HG03108 (cell line): ENCODE measurements around the gene ACSF2.

Experiments
- ATAC-seq: cut with Tn5 transposase; IDR thresholded peaks from one replicate; pipeline ENCODE4 v1.9.1; 2021; ENCODE audit warnings: moderate library complexity; ENCODE audit not compliant: unreplicated experiment

Gene ACSF2

DNA sequence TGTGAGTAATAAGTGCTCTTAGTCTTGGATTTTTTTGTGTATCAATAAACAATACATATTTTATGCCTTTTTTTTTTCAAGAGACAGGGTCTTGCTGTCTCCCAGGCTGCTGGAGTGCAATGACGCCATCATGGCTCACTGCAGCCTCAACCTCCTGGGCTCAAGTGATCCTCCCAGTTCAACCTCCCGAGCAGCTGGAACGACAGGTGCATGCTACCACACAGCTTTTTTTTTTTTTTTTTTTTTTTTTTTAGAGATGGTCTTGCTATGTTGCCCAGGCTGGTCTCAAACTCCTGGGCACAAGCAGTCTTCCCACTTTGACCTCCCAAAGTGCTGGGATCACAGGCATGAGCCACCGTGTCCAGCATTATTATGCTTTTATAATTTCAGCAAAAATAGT is 13.0 kb downstream of the ACSF2 start:
- ATAC-seq: no peak

DNA sequence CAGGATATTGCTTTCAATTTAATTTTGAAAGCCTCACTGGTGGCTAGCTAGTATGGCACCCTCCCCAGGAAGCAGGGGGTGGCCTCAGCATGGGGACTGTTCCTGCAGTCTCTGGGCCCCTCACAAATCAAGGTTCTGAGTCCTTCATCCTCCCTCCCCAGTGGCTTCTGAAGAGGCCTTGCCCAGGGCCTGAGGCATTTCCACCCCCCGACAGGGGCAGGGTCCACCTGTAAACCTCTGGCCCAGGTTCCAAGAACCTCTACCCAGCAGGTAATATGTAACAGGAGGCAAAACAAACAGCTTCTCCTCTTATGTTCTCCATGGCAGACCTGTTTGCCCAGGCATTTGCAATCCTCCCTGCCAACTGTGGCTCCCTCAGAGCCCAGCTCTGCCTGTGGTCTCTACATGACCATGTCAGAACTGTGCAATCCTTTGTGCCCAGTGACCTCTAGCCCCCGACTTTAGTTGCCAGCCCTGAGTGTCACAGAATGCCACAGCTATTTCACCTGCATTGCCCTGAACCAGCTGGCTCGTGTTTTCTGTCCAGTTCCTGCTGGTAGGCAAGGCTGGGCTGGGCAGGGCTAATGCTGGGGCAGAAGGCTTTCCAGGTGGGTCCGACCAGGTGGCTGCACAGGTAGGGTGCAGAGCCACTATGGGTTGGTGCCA is 14.3 kb downstream of the ACSF2 start:
- ATAC-seq: no peak

DNA sequence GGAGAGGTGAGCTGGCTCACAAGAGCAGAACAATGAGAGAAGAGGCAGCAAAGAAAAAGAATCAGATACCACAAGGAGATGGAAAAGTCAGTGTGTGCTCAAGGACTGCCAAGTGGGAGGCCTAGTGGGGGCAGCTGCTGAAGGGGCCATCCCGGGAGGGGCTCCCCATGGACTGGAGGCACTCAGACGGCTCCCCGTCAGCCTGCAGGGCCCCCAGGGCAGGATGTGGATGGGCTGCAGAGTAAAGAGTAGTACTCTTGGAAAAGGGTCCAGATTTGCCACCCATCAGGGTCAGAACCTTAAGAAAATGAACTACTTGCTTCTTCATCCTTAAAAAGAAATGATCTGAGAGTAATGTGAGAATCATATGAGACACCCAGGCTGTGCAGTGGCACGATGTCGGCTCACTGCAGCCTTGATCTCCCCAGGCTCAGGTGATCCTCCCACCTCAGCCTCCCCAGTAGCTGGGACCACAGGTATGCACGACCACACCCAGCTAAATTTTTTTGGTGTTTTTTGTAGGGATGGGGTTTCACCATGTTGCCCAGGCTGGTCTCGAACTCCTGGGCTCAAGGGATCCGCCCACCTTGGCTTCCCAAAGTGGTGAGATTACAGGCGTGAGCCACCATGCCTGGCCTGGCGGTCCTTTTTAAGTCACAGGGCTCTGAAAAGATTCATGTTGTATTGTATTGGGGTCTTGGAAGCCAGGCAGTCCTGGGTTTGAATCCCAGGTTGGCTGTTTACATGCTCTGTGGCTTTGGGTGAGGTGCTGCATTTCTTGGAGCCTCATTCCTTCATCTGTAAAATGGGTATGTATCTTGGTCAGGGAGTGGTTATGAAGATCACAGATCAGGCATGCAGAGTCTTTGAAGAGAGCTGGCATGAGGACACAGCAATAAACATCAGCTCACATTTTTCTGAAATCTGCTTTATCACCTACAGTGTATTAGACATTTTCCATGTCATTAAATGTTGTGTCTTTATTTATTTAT is 15.1 kb downstream of the ACSF2 start:
- no peak for ATAC-seq

DNA sequence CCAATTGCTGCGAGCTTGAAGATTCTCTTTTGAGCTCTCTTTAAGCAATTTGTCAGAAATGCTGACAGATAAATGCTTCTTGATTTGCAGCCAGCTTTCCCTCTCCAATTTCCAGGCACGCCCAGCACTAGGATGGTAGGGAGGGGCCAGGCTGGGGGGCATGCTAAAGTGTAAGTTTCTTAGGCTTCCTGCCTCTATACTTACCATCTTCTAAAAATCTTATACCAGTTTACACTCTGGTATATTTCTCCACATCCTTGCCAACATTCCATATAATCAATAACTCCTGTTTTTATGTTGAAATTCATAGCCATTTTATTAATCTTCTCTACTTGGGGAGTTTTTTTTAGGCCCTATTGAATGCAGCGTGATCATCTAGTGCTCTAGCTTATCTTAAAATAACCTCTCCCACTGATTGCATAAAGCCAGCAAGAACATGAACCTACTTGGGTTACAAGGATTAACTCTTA is 17.5 kb downstream of the ACSF2 start:
- ATAC-seq: no peak

DNA sequence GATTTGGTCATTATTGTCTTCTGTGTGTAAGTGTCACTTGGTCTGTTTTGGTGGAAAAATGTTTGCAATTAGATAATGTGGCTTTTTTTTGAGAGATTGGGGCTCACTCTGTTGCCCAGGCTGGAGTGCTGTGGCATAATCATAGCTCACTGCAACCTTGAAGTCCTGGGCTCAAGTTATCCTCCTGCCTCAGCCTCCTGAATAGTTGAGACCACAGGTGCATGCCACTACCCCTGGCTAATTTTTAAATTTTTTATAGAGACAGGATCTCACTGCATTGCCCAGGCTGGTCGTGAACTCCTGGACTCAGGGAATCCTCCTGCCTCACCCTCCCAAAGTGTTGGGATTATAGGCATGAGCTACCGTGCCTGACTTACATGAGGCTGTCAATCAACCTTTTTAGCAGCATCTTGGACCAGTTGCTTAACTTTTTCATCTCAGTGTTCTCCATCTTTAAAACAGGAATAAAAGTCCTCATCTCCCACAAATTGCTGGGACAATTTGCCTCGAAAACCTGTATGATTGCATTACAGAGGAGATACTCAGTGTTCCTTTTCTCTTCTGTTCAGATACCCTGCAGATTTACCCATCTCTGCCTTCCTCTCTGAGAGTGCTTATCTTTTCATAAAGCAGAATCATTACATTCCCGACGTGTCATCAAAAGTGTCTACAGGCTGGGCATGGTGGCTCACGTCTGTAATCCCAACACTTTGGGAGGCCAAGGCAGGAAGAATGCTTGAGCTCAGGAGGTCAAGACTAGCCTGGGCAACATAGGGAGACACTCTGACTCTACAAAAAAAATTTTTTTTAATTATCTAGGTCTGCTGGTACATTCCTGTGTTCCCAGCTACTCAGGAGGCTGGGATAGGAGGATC is 19.1 kb downstream of the ACSF2 start:
- ATAC-seq: no peak

DNA sequence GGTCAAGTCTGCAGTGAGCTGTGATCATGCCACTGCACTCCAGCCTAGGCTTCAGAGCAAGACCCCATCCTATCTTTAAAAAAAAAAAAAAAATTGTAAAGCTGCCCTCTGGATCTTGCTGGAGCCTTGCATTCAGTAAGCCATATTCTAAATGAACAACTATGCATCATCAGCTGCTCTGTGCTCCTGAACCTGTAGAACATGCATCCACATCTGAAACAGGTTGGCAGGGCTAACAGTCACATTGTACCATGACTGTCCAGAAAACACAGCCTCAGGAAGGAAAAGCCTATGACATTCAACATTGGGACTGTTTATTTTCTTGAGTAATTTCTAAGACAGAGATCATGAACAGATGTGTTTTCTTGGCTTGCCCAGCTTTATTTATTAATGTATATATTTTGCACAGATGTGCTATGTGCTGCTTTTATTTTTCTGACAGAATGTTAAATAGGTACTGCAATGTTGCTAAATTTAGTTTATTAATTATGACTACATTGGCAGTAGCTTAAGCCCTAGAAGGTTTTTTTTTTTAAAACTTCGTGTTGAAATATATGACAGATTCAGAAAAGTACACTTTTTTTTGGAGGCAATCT is 19.8 kb downstream of the ACSF2 start:
- no peak for ATAC-seq

DNA sequence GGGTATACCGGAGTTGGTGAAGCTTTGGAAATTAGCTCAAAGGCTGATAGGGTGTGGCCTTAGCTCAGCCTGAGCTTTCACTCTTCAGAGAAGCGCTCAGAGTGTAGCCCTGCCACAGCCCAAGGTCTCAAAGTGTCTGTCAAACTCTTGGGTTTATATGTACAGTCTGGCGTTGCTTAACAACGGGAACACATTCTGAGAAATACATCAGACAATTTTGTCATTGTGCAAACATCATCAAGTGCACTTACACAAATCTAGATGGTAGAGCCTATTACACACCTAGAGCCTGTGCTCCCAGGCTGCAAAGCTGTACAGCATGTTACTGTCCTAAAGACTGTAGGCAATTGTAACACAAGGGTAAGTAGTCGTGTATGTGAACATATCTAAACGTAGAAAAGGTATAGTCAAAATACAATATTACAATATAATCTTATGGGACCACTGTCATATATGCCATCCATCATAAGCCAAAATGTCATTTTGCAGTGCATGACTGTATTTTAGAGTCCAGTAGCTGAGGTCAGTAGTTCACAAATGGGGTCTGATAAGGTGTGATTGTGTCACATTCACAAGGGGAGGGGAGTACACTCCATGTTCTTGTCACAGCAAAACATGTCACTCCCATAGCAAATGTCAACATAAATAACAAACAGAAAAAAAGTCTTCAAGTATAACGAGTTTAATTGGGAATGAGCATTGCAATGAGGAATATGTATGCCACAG is 22.0 kb downstream of the ACSF2 start:
- ATAC-seq: no peak

DNA sequence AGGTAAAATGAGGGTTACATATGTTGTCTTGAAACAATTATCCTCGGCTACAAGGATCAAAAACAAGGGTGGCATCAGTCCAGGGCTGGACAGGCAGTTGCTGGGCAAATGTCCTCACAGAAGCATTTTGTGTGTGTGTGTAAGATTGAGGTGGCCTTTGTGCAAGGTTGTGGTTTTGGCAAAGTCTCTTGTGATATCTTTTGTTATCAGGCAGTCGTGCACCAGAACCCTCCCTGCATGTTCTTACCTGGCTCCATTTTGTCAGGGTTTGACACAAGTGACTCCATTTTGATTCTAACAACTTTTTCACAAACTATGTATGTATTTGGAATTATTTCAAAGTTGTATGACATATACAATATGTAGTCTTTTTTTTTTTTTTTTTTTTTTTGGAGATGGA is 22.6 kb downstream of the ACSF2 start:
- ATAC-seq: no peak

DNA sequence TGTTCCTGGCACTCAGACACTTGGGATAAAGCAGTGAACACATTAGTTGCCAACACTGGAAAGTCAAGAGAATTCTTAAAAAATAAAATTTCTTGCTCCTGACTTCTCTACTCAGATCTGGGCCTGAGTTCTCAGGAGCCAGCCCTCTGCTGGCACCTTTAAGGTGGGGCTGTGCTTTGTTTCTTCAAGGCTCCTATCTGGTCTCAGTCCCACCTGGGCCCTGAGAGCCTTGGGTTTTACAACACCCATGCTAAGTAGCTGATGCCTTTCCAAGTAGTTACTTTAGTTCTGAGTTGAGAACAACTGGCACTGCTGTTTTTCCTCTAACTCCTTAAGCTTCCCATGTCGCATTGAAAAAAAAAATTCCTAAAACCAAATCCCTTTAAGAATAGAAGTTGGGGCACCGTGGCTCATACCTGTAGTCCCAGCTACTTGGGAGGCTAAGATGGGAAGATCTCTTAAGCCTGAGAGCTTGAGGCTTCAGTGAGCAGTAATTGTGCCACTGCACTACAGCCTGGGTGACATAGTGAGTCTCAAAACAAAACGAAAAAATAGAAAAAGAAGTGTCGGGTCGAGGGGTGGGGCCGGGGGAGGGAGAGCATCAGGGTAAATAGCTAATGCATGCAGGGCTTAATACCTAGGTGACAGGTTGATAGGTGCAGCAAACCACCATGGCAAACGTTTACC is 26.1 kb downstream of the ACSF2 start:
- no peak for ATAC-seq

DNA sequence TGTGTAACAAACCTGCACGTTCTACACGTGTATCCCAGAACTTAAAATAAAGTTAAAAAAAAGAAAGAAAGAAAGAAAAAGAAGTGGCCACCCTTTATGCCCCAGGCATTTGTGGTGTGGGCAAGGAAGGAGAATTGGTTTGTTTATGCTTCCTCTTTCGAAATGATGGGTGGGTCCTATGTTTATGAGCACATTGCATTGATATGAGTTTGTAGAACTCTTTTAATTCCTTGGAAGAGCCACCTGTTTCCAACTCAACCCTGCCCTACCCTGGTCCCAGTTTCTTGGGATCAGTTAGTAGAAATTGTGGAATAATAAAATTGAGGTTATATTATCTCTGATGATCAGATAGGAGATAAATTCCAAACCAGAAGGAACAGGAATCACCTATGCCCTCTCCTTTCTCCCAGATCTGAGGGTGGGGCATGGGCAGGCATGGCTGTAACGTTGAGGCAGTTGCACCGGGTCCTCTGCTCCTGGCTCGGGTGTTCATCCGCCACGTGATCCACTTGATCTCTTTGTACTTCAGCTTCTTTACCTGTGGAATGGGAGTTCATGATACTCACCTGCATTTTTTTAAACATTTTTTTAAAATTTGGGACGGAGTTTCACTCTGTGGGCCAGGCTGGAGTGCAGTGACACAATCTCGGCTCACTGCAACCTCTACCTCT is 26.7 kb downstream of the ACSF2 start:
- ATAC-seq: no peak

DNA sequence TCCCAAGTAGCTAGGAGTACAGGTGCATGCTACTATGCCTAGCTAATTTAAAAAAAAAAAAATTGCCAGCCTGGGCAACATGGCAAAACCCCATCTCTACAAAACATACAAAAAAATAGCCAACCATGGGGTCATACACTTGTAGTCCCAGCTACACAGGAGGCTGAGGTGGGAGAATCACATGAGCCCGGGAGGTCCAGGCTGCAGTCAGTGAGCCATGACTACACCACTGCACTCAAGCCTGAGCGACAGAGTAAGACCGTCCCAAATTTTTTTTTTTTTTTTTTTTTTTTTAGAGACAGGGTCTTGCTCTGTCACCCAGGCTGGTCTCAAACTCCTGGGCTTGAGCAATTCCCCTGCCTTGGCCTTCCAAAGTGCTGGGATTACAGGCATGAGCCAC is 27.9 kb downstream of the ACSF2 start:
- ATAC-seq: no peak

DNA sequence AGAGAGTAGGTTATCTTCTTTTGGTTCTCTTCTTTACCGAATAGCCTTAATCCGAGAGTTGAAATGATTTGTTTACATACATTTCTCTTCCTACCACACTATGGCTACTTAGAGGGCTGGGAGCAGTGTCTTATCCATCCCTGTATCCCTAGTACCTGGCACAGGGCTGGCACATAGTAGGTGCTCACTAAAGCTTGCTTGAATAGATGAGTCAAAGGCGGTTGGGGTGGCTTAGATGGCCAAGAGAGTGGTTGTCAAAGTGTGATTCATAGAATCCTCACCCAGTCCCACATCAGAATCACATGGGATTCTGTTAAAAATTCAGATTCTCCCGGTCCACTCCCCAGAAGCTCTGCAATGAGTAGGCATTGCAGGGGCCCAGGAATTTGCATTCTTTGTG is 31.6 kb downstream of the ACSF2 start:
- no peak for ATAC-seq

DNA sequence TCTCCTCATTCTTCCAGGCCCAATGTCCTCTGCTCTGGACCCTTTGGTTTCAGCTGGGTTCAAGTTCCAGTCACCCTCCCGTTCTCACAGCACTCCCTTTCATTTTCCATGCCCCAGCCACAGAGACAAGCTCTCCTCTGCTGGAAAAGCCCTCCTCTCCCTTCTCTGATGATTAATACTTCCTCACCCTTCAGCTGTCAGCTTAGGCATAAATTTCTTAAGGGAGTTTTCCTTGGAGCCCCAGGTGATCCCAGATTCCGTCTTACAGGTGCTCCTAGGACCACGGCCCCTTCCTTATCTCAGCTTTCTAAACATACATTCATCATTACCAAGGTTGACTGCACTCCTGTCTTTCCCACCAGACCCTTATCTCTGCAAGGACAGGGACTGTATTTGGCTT is 32.3 kb downstream of the ACSF2 start:
- no peak for ATAC-seq

DNA sequence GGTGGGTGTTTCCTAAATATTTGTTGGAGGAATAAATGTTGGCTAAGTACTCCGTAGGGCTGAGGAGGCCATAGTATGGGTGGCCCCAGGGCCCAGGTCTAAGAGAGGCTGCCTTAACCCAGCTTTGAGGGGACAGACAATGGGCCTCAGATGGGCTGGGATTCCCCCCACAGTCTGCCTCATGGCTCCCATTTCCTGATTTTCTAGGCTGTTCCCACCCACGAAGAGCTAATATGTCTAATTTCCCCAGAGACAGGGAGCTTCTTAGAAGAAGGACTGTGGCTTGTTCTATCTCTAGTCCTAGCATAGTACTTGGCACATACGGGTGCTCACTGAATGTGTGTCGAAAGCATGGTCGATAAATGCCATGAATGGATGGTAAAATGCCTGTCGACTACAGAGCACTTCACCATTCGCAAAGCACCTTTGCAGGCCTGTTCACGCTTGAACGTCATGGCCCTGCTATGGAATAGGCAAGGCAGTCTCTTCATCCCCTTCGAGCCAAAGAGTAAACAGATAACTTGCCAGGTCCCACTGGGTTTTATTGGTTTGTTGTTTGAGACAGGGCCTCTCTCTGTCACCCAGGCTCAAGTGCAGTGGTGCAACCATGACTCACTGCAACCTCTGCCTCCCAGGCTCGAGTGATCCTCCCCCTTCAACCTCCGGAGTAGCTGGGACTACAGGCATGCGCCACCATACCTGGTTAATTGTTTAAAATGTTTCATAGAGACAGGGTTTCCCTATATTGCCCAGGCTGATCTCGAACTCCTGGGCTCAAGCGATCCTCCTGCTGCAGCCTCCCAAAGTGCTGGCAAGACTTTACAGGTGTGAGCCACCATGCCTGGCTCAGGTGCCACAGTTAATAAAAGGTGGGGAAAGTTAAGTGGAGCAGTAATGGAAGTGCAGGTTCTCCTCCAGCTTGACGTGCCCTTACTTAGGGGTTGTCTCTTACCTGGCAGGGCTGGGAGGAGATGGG is 33.0 kb downstream of the ACSF2 start:
- ATAC-seq: no peak

DNA sequence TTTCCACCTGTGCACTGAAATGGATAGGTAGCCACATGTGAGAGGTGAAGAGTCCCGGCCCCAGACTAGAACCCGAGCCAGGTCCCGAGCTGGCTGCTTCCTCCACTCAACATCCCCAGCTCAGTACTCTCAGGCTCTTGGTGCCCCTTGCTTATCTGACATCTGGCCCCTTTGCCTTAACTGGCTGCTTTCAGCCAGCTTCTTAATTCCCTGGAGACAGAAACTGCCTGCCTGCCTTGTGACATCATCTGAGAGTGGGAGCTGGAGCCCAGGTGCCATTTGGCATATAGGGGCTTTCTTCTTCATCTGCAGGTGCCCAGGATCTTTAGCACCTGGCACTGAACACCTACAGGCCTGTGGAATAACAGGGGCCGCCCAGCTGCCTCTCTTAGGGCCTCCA is 33.7 kb downstream of the ACSF2 start:
- ATAC-seq: no peak

DNA sequence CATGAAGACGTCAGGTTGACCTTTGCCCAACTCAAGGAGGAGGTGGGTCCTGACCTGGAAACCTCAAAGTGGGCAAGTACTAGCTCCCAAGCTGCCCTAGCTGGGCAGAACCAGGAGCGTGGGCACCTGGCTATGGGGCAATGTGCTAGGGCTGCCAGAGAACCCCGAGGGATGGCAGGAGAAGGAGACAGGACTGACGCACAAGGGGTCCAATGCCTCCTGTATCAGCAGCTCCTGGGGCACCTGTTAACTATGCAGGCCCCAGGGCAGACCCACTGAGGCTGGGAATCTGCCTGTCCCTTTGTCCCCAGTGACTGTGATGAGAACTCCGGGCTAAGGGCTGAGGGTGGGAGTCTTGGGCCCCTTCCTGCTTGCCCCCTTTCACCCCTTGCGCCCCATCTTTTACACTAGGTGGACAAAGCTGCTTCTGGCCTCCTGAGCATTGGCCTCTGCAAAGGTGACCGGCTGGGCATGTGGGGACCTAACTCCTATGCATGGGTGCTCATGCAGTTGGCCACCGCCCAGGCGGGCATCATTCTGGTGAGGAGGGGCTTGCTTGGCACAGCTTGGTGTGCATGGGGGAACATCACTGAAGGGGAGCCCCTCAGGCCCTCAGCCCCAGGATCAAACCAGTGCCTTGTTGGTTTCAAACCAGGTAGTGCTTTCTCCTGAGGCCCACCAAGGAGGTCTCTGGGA is 35.0 kb downstream of the ACSF2 start:
- no peak for ATAC-seq

DNA sequence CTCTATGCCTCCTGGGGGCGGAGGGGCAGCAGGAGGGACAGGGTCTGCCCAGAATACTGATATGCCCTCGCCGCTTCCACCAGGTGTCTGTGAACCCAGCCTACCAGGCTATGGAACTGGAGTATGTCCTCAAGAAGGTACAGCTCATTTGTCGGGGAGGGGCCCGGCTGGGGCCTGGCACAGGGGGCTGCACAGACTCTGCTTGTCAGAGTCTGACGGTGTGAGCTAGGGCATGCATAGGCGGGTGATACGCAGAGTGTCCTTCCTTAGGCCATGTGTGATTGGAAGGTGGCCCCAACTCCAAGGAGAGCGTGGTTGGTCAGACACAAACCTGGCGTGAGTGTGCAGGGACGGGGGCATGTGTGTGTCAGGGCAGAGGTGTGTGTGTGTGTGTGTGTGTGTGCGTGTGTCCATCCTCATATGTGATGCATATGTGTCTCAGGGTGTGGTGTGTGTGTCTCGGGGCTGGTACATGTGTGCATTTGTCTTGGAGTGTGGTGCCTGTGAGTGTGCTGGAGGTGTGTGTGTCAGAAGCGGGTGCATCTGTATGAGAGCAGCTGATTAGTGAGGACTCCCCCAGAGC is 35.6 kb downstream of the ACSF2 start:
- no peak for ATAC-seq
